ENCODE measurements around the gene HDGFL3.
"Not testable (repeated sequence)": the region's sequence is repeated elsewhere in the genome, so short reads cannot be mapped to it uniquely, and the experiment has no call there.

Gene HDGFL3

GRCh38 chr15:83104141-83104540 is 103.5 kb downstream of the HDGFL3 start:
- DNase-seq (ENCODE audit: low read depth in 1 of 2, low spot score in 1 of 2): no peak

GRCh38 chr15:83102346-83102745 is 105.3 kb downstream of the HDGFL3 start:
- no peak for DNase-seq (ENCODE audit: low read depth in 1 of 2, low spot score in 1 of 2)

- no peak for DNase-seq (ENCODE audit: low read depth in 1 of 2, low spot score in 1 of 2)
These were observed 107.5 kb downstream of the HDGFL3 start for GRCh38 chr15:83100097-83100646.

GRCh38 chr15:83099290-83099689 is 108.3 kb downstream of the HDGFL3 start:
- no peak for DNase-seq (ENCODE audit: low read depth in 1 of 2, low spot score in 1 of 2)

- DNase-seq (ENCODE audit: low read depth in 1 of 2, low spot score in 1 of 2): no peak
These were observed 109.5 kb downstream of the HDGFL3 start for GRCh38 chr15:83098079-83098478.

- no peak for DNase-seq (ENCODE audit: low read depth in 1 of 2, low spot score in 1 of 2)
These were observed 113.0 kb downstream of the HDGFL3 start for GRCh38 chr15:83094583-83094982.

GRCh38 chr15:83092309-83092976 is 115.2 kb downstream of the HDGFL3 start:
- DNase-seq (ENCODE audit: low read depth in 1 of 2, low spot score in 1 of 2): no peak

- DNase-seq (ENCODE audit: low read depth in 1 of 2, low spot score in 1 of 2): not testable (repeated sequence)
These were observed 115.7 kb downstream of the HDGFL3 start for GRCh38 chr15:83091965-83092308.

GRCh38 chr15:83090465-83090864 is 117.2 kb downstream of the HDGFL3 start:
- DNase-seq (ENCODE audit: low read depth in 1 of 2, low spot score in 1 of 2): no peak

GRCh38 chr15:83088876-83089275 is 118.7 kb downstream of the HDGFL3 start:
- DNase-seq (ENCODE audit: low read depth in 1 of 2, low spot score in 1 of 2): no peak

GRCh38 chr15:83087576-83087975 is 120.0 kb downstream of the HDGFL3 start:
- DNase-seq (ENCODE audit: low read depth in 1 of 2, low spot score in 1 of 2): no peak

GRCh38 chr15:83085864-83086552 is 121.6 kb downstream of the HDGFL3 start:
- DNase-seq (ENCODE audit: low read depth in 1 of 2, low spot score in 1 of 2): not testable (repeated sequence)

GRCh38 chr15:83085461-83085860 is 122.2 kb downstream of the HDGFL3 start:
- not testable (repeated sequence) for DNase-seq (ENCODE audit: low read depth in 1 of 2, low spot score in 1 of 2)

- DNase-seq (ENCODE audit: low read depth in 1 of 2, low spot score in 1 of 2): no peak
These were observed 124.8 kb downstream of the HDGFL3 start for GRCh38 chr15:83082730-83083386.

- no peak for DNase-seq (ENCODE audit: low read depth in 1 of 2, low spot score in 1 of 2)
These were observed 126.2 kb downstream of the HDGFL3 start for GRCh38 chr15:83081256-83082014.

GRCh38 chr15:83078712-83079111 is 128.9 kb downstream of the HDGFL3 start:
- DNase-seq (ENCODE audit: low read depth in 1 of 2, low spot score in 1 of 2): no peak
